Renal cortex interstitium (tissue), 11 donors: ENCODE results near the gene PRMT2. TPM values are rescaled to one million over a fixed set of nuclear protein-coding genes. Genes with fewer than 3 reads are reported as not detected.
"Not testable (repeated sequence)": the region's sequence is repeated elsewhere in the genome, so short reads cannot be mapped to it uniquely, and the experiment has no call there.

Experiments used
- DNase-seq, 11 donors: peaks; one replicate each; pipeline ENCODE4 v3.0.0-alpha.2; 2013; ENCODE audit warnings: low read depth in 9 of 11, low spot score in 4 of 11; ENCODE audit errors: extremely low read depth in 1 of 11
- polyA plus RNA-seq, 3 donors: library from polyadenylated mRNA; unstranded; fragments of 120-200 nt; gene quantifications; one replicate each; pipeline ENCODE4 v1.2.1, GENCODE V29; 2013; ENCODE audit not compliant: insufficient read length in 3 of 3

PRMT2 gene
- polyA plus RNA-seq, 3 donors, result 119 to 132 (median 122) TPM

DNA sequence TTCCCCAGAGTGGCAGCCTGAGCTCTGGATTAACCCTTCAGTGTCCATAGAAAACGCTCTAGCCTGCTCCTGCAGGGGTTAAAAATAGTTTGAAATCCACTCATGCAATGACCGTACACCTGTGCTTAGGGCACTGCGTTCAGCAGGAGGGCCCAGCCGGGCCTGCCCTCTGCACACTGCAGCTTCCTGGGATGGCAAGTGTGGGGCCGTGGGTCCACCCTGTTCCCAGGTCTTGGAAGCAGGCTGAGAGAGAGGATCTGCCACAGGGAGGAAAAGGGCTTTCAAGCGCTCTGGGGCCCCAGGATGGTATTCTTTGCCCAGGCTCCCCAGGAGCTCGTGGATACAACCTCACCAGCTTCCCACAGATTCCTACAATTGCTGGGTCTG, 29.1 kb upstream of the PRMT2 start:
- no peak for DNase-seq

DNA sequence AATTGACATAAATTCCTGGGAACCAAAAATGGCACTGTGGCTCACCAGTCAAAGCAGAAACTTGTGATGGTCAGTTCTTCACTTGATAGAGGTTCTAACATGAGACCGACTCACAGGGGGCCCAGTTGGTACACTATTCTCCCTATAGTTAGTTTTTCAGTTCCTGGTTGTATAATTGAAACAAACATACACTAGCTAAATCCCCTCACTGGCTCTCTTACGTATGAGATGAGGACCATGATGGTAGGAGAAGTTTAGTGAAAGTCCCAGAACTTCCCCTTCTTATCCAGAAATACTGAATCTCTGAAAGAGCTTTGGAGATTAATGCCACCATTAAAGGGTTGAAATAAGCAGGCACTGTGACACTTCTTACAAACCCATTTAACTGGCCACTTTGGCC, 27.8 kb upstream of the PRMT2 start:
- no peak for DNase-seq

DNA sequence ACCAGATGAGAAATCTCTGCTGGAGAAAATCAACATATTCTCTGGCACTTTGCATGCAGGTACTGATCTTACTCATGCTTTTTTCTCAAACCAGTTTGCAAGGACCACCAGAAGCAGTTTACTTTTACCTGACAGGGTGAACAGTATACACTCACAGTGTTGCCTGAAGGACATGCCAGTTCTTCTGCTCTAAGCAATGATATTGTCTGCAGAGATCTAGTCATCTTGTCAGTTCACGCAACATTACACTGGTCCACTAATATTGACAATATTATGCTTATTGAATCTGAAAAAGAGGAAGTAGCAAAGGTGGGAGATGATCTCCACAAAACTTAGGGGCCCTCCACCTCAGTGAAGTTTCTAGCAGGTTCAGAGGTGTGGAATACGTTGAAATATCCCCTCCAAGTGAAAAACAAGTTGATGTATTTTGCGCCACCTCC, 26.8 kb upstream of the PRMT2 start:
- no peak for DNase-seq

DNA sequence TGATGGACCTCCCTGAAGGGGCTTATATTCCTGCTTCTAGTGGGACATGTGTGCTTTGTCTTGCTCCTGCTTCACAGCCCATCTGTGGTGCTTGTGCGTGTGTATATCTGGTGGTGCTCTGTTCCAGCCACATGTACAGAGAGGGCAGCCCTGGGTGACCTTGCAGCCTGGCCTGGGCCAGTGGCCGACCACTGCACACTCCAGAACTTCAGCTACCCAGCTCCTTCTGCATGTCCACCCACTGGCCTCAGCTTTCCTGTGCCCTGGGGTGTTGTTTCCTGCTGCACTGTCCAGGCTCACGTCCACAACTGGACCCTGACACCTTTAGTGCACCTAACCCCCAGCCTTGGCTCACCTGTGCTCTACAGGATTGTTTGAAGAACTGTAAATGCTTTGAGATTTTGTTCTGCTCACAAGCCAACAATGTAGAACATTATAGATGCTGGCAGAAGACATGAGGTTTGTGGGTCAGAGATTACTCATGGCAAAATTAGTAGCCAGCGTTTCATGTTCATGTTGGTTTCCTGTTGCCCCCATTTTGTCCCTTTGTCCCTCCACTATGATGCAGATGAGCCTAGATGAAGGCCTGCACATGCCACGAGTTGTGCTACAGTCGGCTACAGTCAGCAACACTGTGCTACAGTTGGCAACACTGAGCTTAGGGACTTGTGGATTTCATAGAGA, 25.3 kb upstream of the PRMT2 start:
- no peak for DNase-seq

DNA sequence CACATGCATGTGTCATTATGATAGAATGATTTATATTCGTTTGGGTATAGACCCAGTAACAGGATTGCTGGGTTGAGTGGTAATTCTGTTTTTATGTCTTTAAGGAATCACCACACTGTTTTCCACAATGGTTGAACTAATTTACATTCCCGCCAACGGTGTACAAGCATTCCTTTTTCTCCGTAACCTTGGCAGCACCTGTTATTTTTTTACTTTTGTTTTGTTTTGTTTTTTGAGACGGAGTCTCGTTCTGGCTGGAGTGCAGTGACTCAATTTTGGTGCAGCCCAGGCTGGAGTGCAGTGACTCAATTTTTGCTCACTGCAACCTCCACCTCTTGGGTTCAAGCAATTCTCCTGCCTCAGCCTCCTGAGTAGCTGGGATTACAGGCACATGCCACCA, 22.1 kb upstream of the PRMT2 start:
- no peak for DNase-seq

DNA sequence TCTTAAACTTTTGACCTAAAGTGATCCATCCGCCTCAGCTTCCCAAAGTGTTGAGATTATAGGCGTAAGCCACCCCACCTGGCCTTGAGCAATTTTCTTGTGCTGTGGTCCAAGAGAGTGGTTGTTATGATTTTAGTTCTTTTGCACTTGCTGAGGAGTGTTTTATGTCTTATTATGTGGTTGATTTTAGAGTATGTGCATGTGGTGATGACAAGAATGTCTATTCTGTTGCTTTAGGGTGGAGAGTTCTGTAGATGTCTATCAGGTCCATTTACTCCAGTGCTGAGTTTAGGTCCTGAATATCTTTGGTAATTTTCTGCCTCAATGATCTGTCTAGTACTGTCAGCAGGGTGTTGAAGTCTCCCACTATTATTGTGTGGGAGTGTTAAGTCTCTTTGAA, 19.4 kb upstream of the PRMT2 start:
- no peak for DNase-seq

DNA sequence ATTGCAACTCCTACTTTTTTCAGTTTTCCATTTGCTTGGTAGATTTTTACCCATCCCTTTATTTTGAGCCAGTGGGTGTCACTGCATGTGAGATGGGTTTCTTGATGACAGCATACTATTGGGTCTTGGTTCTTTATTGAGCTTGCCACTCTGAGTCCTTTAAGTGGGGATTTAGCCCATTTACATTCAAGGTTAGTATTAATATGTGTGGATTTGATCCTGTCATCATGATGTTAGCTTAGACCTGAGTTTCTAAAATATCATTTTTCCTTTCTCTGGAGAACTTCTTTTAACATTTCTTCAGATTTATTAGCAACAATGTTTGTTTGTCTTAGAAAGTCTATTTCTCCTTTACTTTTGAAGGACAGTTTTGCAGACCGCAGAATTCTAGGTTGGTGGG, 18.8 kb upstream of the PRMT2 start:
- no peak for DNase-seq

DNA sequence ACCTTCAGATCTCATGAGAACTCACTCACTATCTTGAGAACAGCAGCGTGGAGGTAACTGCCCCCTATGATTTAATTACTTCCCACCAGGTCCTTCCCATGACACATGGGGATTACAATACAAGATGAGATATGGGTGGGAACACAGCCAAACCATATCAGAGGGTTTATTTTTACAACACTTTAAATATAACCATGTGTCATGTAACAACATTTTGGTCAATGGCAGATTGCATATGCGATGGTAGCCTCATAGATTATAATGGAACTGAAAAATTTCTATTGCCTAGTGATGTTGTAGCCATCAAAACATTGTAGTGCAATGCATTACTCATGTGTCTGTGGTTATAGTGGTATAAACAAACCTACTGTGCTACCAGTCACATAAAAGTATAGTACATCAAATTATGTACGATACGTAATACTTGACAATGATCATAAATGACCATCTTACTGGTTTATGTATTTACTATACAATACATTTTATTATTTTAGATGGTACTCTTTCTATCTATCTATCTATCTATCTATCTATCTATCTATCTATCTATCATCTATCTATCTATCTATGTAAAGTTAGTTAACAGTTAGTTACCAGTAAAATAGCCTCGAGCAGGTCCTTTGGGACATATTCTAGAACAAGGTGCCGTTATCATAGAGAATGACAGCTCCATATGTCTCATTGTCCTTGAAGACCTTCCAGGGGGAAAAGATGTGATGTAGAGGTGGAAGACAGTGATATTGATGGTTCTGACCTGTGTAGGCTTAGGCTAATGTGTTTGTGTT, 18.0 kb upstream of the PRMT2 start:
- DNase-seq, result no peak

DNA sequence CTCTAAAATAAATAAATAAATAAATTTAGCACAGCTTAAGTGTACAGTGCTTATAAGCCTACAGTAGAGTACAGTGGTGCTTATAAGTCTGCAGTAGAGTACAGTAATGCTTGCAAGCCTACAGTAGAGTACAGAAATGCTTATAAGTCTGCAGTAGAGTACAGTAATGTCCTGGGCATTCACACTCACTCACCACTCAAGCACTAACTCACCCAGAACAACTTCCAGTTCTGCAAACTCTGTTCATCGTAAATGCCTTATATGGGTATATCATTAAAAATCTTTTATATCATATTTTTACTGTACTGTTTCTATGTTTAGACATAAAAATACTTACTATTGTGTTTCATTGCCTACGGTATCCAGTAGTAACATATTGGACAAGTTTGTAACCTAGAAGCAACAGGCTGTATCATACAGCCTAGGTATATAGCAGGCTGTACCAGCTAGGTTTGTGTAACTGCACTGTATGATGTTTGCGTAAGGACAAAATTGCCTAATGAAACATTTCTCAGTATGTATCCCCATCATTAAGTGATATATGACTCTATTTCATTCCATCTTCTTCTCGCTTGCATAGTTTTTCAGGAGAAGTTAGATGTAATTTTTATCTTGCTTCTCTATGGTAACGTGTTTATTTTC, 16.6 kb upstream of the PRMT2 start:
- DNase-seq, result no peak

DNA sequence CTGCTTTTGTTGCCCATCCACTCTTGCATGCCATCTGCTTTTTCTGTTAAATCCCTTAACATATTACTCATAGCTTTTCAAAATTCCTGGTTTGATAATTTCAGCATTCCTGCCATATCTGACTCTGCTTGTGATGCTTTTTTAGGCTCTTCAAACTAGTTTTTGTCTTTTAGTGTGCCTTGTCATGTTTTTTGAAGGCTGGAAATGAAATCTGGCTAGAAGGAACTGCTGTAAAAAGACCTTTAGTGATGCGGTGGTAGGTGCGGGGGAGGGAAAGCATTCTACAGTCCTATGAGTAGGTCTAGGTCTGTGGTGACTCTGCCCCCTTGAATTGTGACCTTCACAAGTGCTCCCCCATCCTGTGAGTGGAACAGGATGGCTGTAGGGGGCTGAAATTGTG, 15.6 kb upstream of the PRMT2 start:
- no peak for DNase-seq

DNA sequence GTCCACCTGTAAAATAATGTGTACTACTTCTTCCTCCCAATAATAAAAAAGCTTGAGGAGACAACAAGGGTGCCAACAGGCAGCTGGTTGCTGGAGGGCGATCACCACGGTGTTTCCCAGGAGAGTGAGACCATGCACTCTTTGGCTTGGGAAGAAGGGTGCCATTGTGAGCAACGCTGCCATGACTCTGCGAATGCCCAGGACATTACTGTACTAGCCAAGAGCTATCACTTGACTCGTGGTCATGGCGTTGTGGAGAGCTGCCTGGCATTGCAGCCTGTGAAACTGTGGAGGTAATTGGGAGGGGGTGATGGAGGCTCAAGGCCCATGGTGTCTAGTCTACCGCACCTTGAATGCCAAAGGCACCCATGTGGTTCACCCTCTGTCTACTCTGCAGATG, 14.6 kb upstream of the PRMT2 start:
- no peak for DNase-seq

DNA sequence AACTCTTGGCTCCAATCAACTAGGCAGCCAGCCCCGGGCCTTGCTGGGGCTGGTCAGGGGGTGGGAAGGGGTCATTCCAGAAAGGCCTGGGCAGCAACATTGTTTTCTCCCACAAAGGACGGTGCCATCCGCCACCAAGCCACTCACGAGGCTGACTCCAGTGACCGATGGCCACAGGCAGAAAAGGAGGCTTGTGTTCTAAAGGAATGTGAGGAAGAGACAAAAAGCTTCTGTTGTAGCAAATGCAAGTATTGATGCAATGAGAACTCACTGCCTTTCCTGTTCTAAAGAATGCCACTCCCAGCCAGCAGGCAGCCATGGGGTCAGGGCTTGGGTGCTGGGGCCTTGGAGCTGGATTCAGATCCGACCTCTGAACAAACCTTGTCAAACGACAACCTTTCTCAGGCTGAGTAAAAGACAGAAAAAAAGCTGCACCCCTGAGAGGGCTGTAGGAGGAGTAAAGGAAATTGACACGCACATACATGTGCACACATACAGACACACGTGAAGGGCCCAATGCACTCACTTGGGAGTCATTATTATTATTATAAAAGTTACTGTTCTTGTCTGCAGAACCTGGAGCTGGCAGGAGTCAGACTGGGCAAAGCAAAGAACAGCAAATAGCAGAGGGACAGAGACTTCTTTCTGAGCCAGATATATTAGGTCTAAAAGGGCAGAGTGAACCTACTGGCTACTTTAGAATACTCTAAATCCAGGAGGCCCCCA, 13.9 kb upstream of the PRMT2 start:
- no peak for DNase-seq

DNA sequence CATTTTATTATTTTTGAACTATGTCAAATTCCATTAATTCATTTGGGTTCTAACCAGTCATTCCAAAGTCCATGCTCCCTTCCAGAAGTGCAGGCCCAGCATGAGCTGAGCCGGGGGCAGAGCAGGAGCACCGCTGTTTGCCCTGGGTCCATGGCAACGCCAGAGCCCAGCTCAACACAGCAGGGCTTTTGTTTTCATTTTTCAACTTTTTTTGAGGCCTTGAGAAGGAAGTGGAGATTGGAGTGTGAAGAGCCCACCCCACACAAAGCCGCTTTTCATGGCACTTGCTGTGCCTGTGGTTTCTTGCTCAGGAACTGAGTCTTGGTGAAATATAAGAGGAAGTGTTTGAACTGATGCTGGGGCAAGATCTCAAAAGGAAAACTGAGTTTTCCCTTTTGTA, 13.2 kb upstream of the PRMT2 start:
- peak in 1 of 11 donors; percentile 12 for DNase-seq

DNA sequence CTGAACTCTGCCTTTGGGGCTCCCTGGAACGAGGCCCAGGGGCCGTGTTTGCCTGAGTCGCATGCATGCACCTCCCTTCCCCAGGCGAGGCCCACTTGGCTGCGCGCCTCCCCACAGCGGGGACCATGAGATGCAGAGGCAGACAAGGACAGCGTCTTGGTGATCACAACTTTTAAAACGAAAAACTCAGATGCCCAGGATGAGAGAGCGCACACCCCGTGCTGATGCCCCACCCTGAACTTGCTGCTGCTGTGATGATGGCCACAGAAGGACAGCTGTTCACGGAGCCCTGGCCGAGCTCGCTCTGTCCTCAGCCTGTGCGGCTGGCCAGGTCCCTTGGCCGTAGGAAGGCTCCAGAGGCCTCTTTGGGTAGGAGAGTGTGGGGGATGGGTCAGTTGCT, 11.4 kb upstream of the PRMT2 start:
- DNase-seq, result no peak

DNA sequence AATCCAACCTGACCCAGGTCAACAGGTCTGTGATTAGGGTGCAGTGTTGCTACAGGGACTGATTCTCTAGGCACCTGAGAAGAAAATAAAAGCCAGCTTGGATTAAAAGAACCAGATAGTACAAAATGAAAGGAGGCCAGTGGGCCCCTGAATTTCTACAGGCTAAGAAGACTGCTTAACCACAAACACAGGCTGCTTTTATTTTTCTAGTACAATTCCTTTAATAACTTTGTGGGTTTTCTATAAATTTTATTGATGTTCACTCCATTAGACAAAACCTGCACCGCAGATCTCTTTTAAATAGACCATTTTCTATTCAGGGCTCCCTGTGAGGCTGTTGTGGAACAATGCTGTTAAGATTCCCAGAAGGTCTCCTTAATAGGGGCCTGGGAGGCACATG, 9.7 kb upstream of the PRMT2 start:
- no peak for DNase-seq

DNA sequence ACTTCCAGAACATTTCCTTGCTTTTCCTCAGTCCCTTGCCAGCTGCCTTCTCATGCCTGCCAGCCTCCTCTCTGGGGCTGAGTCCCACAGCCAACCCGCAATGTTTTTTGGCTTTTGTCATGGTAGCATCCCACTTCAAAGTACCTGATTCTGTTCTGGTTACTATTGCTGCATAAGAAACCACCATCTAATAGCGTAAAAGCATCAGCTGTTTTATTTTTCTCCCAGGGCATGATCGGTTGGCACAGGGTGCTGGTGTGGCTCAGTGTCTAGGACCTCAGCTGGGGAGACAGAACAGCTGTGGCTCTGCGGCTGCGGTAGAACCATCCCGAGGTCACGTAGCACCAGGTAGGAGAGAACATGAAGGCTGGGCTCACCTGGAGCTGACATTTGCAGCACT, 8.9 kb upstream of the PRMT2 start:
- DNase-seq, result no peak

DNA sequence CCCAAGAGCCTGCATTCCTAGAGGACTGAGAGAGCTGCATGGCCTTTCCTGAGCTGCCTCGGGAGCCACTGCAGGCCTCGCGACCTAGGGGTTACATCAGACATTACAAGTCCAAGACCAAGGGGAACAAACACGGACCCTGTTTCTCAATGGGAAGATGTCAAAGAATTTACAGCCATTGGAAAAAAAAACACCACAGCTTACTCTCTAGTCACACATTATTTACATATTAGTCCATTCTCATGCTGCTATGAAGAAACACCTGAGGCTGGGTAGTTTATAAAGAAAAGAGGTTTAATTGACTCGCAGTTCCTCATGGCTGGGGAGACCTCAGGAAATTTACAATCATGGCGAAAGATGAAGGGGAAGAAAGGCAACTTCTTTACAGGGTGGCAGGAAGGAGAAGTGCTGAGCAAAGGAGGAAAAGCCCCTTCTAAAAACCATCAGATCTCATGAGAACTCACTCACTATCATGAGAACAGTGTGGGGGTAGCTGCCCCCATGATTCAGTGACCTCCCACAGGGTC, 8.4 kb upstream of the PRMT2 start:
- DNase-seq, result no peak

DNA sequence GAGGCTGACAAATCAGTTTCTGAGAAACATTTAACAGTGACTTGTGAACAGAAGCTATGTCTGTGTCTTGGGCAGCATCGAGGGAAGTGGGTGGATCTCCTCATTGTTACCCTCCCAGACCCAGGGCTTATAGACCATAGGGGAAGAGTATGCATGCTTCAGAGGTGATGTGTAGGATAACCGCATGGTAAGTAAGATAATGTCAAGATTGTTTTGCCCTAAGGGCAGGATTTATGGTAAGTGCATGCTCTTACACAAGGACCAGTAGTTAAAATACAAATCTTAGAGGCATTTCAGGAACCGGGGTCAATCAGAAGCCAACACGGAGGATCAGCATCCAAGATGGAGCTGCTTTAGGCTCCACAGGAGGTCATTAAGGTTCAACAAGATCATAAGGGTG, 7.7 kb upstream of the PRMT2 start:
- DNase-seq, result no peak

DNA sequence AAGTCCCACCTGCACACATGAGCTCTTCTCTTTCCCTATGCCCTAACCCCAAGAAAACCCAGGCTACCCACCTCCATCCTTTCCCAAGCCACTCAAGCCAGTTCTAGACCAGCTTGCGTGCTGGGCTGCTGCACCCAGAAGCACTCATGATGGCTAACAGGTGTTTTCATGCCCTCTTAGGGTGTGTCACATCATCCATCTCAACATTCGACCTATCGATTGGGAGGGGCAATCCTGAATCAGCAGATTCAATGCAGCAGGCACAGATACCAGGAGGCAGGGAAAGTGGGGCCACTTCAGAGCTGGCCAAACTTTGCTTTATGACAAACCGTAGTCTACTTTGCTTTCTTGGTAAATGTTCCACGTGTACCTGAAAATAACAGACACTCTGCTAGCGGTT, 6.6 kb upstream of the PRMT2 start:
- DNase-seq, result no peak

DNA sequence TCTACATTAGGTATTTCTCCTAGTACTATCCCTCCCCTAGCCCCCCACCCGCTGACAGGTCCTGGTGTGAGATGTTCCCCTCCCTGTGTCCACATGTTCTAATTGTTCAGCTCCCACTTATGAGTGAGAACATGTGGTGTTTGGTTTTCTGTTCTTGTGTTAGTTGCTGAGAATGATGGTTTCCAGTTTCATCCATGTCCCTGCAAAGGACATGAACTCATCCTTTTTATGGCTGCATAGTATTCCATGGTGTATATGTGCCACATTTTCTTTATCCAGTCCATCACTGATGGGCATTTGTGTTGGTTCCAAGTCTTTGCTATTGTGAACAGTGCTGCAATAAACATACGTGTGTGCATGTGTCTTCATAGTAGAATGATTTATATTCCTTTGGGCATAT, 4.6 kb upstream of the PRMT2 start:
- not testable (repeated sequence) for DNase-seq
